GM12878 (cell line): ENCODE measurements around the gene ORAI3. TPM values are rescaled to one million over a fixed set of nuclear protein-coding genes. Genes with fewer than 3 reads are reported as not detected.

Experiments used
- ATAC-seq: fragments of 200-7000 bp; cut with Tn5 transposase; 3 replicates; pipeline ENCODE4 v1.9.1; 2020; ENCODE audit warnings: mild to moderate bottlenecking, moderate library complexity
- BruUV-seq: library from RNA; stranded (reverse); fragments of 400-500 nt; replicated peaks from 2 replicates; lab custom pipeline; 2021; lab: Mats Ljungman, UMichigan
- CTCF ChIA-PET: fragments of 300-600 bp; sonication (Branson Sonifier 250); formaldehyde crosslinking; extraction: SDS; loops from one replicate; lab custom pipeline; 2021; ENCODE audit warnings: inconsistent platforms; lab: Yijun Ruan, JAX
- POLR2A ChIA-PET: fragments of 350-600 bp; formaldehyde crosslinking; extraction: SDS; loops from one replicate; lab custom pipeline; 2021; ENCODE audit warnings: inconsistent platforms; lab: Charles Lee
- RAD21 ChIA-PET: fragments of 300-600 bp; sonication (Branson Sonifier 250); formaldehyde crosslinking; loops from one replicate; lab custom pipeline; 2023; ENCODE audit warnings: antibody characterized with exemption; ENCODE audit not compliant: unreplicated experiment; lab: Charles Lee
- SMC1A ChIA-PET: fragments of 300-600 bp; sonication (Branson Sonifier 250); formaldehyde crosslinking; loops from one replicate; lab custom pipeline; 2023; ENCODE audit not compliant: unreplicated experiment, uncharacterized antibody; lab: Charles Lee
- DNase-seq: peaks from one replicate; pipeline ENCODE4 v3.0.0-alpha.2; 2011; ENCODE audit warnings: low read depth, low spot score
- FAIRE-seq: peaks from 3 replicates; lab custom pipeline; 2011; peaks lifted over from hg19 to GRCh38; lab: Jason Lieb, UNC
- H2AFZ ChIP-seq: 2 replicates; pipeline ENCODE4 v1.6.0; 2011; ENCODE audit warnings: low read depth, low read length, control low read depth; ENCODE audit not compliant: control insufficient read depth
- H3K27ac ChIP-seq: 2 replicates; pipeline ENCODE4 v1.5.1; 2011; ENCODE audit warnings: control low read depth; ENCODE audit not compliant: control insufficient read depth, insufficient read depth
- H3K27me3 ChIP-seq, 2 experiments: replicated peaks in 1 of 2; 2 replicates each; pipeline versions ENCODE4 v1.6.0 to v1.6.1; 2011; ENCODE audit warnings: low read length in 1 of 2; ENCODE audit not compliant: control insufficient read depth in 2 of 2, insufficient read depth in 2 of 2
- H3K36me3 ChIP-seq, 2 experiments: 2 replicates each; pipeline ENCODE4 v1.5.1; 2011; ENCODE audit warnings: low read length in 1 of 2; ENCODE audit not compliant: control insufficient read depth in 2 of 2, insufficient read depth in 2 of 2
- H3K4me1 ChIP-seq: 2 replicates; pipeline ENCODE4 v1.6.1; 2011; ENCODE audit warnings: mild to moderate bottlenecking, low read length, moderate library complexity, mixed read lengths; ENCODE audit not compliant: control insufficient read depth, insufficient read depth
- H3K4me2 ChIP-seq: 2 replicates; pipeline ENCODE4 v1.6.0; 2011; ENCODE audit warnings: control low read depth; ENCODE audit not compliant: control insufficient read depth, insufficient read depth
- H3K4me3 ChIP-seq: fragments of 200-600 bp; sonication (generic); 2 replicates; pipeline ENCODE4 v1.5.1; 2016
- H3K79me2 ChIP-seq: 2 replicates; pipeline ENCODE4 v1.6.0; 2011; ENCODE audit warnings: low read length; ENCODE audit not compliant: control insufficient read depth, insufficient read depth
- H3K9ac ChIP-seq: 2 replicates; pipeline ENCODE4 v1.8.0; 2011; ENCODE audit warnings: low read length, control low read depth, mixed read lengths; ENCODE audit not compliant: control insufficient read depth, insufficient read depth
- H3K9me3 ChIP-seq: replicated peaks from 3 replicates; pipeline ENCODE4 v1.5.1; 2011; ENCODE audit warnings: mild to moderate bottlenecking, low read length; ENCODE audit not compliant: control insufficient read depth, insufficient read depth
- H4K20me1 ChIP-seq: 2 replicates; pipeline ENCODE4 v1.6.0; 2011; ENCODE audit not compliant: control insufficient read depth, insufficient read depth
- RAD21 ChIP-seq: IDR thresholded peaks from 2 replicates; pipeline ENCODE4 v1.6.1; 2011; ENCODE audit warnings: mild to moderate bottlenecking, low read depth, low read length, moderate library complexity; ENCODE audit not compliant: insufficient read depth
- YBX1 ChIP-seq: fragments of 450-650 bp; IDR thresholded peaks from 2 replicates; pipeline ENCODE4 v1.6.1; 2016; ENCODE audit warnings: antibody characterized with exemption
- WGBS: methylation state at CpG from one replicate; pipeline ENCODE4 v1.1.6; 2016; ENCODE audit warnings: low lambda C conversion rate; ENCODE audit not compliant: insufficient replicate concordance, insufficient coverage; ENCODE audit errors: missing lambda C conversion rate; 5-methylcytosine and 5-hydroxymethylcytosine counted together
- in situ Hi-C: fragments of 300-500 bp; cut with MboI; formaldehyde crosslinking; loops from 9 replicates; pipeline ENCODE4 v1.14.3; 2018; ENCODE audit warnings: mixed read lengths
- intact Hi-C: fragments of 100-400 bp; cut with micrococcal nuclease; formaldehyde crosslinking; loops from one replicate; pipeline ENCODE4 v1.14.2; 2022; ENCODE audit not compliant: unreplicated experiment
- polyA plus RNA-seq, 11 experiments: library from polyadenylated mRNA; depleted of rRNA in 4 of 11; unstranded in 6 of 11; stranded (reverse) in 5 of 11; fragments of >200 nt; fragmentation: Nextera tagmentation in 4 of 11; fragmentation: Illumina TruSeq in 1 of 11; extraction: Ambion mirVana in 4 of 11; extraction: Trizol in 1 of 11; gene quantifications; 1 replicate in 1 of 11; 2 replicates in 10 of 11; pipeline versions ENCODE4 v1.2.1 to v1.2.3, GENCODE V29; 2011 to 2016; ENCODE audit warnings: inconsistent platforms in 2 of 11, missing spikeins in 2 of 11, low read depth in 1 of 11
- total RNA-seq, 4 experiments: library from RNA; depleted of rRNA in 3 of 4; stranded (reverse); fragments of >200 nt in 3 of 4; fragmentation: Illumina TruSeq in 1 of 4; extraction: Trizol in 1 of 4; gene quantifications; 2 replicates each; pipeline versions ENCODE4 v1.2.1 to v1.2.3, GENCODE V29; 2013 to 2021
- TF ChIP-seq, protein P1 (sequence below): fragments of 450-650 bp; IDR thresholded peaks from 2 replicates; pipeline ENCODE4 v1.6.1; 2017; ENCODE audit warnings: mild to moderate bottlenecking
- TF ChIP-seq, protein P2 (sequence below): IDR thresholded peaks from 2 replicates; pipeline ENCODE4 v1.6.1; 2011; ENCODE audit warnings: borderline replicate concordance, low read depth, mild to moderate bottlenecking, moderate library complexity, low read length; ENCODE audit not compliant: insufficient read depth, poor library complexity, severe bottlenecking

ORAI3 gene
- total and polyA plus RNA-seq, 10 of the 15 experiments (the other 5 are each of a cell fraction or from before 2014, with no cell fraction given) = 3.4 to 21.9 (median 16.2) TPM

DNA sequence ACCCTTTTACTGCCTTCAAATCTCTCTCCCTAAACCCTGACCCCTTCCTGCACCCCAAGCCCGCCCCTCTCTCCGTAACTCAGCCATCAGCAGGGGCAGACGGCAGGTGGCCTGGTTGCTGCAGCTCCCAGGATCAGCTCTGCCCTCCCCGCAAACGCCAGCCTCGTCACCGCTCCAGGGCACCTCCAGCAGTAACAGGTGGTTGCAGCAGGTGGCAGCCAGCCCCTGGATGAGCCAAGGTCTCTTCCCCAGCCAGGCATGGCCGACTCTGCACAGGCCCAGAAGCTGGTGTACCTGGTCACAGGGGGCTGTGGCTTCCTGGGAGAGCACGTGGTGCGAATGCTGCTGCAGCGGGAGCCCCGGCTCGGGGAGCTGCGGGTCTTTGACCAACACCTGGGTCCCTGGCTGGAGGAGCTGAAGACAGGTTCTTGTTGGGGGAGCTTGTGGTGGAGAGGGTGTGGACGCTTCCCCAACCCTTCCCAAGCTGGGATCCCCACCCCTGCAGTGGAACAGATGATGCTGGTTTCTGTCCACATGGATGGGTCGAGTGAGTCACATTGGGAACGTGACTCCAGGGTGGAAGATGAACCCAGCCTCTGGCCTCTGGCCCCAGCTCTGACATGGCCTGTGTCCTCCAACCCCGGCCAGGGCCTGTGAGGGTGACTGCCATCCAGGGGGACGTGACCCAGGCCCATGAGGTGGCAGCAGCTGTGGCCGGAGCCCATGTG lies 36.7 kb downstream of the ORAI3 start:
- ATAC-seq = peak; percentile 19

More for the DNA sequence above, 36.7 kb downstream of the ORAI3 start:
- Histone ChIP-seq H3K27me3 (no peaks in the 10 kb centered on the region), H3K79me2 (no peaks in the 10 kb centered on the region), H3K4me1 (no peaks in the 10 kb centered on the region), H3K36me3 (peaks cover 5 to 23% of the 10 kb centered on the region in 2 experiments), H2AFZ (no peak overlapping the region), H3K9me3 (no peaks in the 10 kb centered on the region), H3K9ac (no peak overlapping the region), H4K20me1 (no peaks in the 10 kb centered on the region), H3K4me3 (no peak overlapping the region), H3K4me2 (no peak overlapping the region), H3K27ac (no peak overlapping the region)
- RAD21 ChIA-PET = interaction anchor here (0.6 to 2.9 kb wide), 9 partner anchors 10 to 883 kb away, joined by 3 to 25 read pairs (median 5); partner anchors contain the start of genes ZNF646, ZNF668 and ZNF843
- 79% methylated on average over 18 of the region's 20 CpGs for WGBS
- CTCF ChIA-PET = interaction anchor here (0.6 to 2.8 kb wide), 24 partner anchors 10 to 883 kb away, joined by 3 to 17 read pairs (median 6); partner anchors contain the start of genes STX4, VKORC1, ZNF646 and ZNF668
- BruUV-seq = no TSS peak
- in situ Hi-C loops = loop anchor here (5.0 to 25.0 kb wide), 2 partner anchors 112 to 452 kb away; partner anchors contain the start of genes COX6A2 and ZNF843
- FAIRE-seq (no peak), DNase-seq (no peak)
- intact Hi-C loops = loop anchor here (1.0 to 2.0 kb wide), 2 partner anchors 109 to 458 kb away; partner anchors contain the start of gene VKORC1
- SMC1A ChIA-PET = interaction anchor here (0.6 to 2.8 kb wide), 10 partner anchors 11 to 457 kb away, joined by 3 to 11 read pairs (median 4); partner anchors contain the start of genes VKORC1, ZNF646, ZNF668 and ZNF843
- POLR2A ChIA-PET = interaction anchor here (0.5 to 1.2 kb wide), 5 partner anchors 8 to 458 kb away, joined by 3 to 4 read pairs (median 3); no protein-coding TSS in a partner anchor
- TF ChIP-seq, protein P1, sequence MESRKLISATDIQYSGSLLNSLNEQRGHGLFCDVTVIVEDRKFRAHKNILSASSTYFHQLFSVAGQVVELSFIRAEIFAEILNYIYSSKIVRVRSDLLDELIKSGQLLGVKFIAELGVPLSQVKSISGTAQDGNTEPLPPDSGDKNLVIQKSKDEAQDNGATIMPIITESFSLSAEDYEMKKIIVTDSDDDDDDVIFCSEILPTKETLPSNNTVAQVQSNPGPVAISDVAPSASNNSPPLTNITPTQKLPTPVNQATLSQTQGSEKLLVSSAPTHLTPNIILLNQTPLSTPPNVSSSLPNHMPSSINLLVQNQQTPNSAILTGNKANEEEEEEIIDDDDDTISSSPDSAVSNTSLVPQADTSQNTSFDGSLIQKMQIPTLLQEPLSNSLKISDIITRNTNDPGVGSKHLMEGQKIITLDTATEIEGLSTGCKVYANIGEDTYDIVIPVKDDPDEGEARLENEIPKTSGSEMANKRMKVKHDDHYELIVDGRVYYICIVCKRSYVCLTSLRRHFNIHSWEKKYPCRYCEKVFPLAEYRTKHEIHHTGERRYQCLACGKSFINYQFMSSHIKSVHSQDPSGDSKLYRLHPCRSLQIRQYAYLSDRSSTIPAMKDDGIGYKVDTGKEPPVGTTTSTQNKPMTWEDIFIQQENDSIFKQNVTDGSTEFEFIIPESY = 0 out of 2 replicates have a peak, but pooled peaks have one; percentile 5
- TF ChIP-seq YBX1 (no peak), RAD21 (peak; percentile 11; the same call in 1 of the 2 replicates)
- TF ChIP-seq, protein P2, sequence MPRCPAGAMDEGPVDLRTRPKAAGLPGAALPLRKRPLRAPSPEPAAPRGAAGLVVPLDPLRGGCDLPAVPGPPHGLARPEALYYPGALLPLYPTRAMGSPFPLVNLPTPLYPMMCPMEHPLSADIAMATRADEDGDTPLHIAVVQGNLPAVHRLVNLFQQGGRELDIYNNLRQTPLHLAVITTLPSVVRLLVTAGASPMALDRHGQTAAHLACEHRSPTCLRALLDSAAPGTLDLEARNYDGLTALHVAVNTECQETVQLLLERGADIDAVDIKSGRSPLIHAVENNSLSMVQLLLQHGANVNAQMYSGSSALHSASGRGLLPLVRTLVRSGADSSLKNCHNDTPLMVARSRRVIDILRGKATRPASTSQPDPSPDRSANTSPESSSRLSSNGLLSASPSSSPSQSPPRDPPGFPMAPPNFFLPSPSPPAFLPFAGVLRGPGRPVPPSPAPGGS = no peak
